Activated T-cell treated with anti-CD3 and anti-CD28 coated beads for 24 hours (primary cell): ENCODE data around the gene ERAP2.
"Not testable (repeated sequence)": the region's sequence is repeated elsewhere in the genome, so short reads cannot be mapped to it uniquely, and the experiment has no call there.

Experiments used
- DNase-seq: peaks from one replicate; pipeline ENCODE4 v3.0.0-alpha.2; 2020; ENCODE audit warnings: low read depth

ERAP2 gene

GRCh38 chr5:96896806-96897205 is 20.5 kb downstream of the ERAP2 start:
- DNase-seq: no peak

GRCh38 chr5:96901384-96901783 is 25.1 kb downstream of the ERAP2 start:
- DNase-seq: no peak

- no peak for DNase-seq
Observed at GRCh38 chr5:96901841-96902240, 25.5 kb downstream of the ERAP2 start.

- no peak for DNase-seq
Observed at GRCh38 chr5:96902876-96903275, 26.6 kb downstream of the ERAP2 start.

- DNase-seq: no peak
Observed at GRCh38 chr5:96903300-96903699, 27.0 kb downstream of the ERAP2 start.

- DNase-seq: no peak
Observed at GRCh38 chr5:96904054-96904931, 28.0 kb downstream of the ERAP2 start.

- no peak for DNase-seq
Observed at GRCh38 chr5:96905864-96906263, 29.6 kb downstream of the ERAP2 start.

- no peak for DNase-seq
Observed at GRCh38 chr5:96909003-96909402, 32.7 kb downstream of the ERAP2 start.

- DNase-seq: no peak
Observed at GRCh38 chr5:96909435-96909834, 33.1 kb downstream of the ERAP2 start.

GRCh38 chr5:96911139-96911538 is 34.8 kb downstream of the ERAP2 start:
- no peak for DNase-seq

GRCh38 chr5:96913233-96913632 is 36.9 kb downstream of the ERAP2 start:
- DNase-seq: no peak

GRCh38 chr5:96919754-96920197 is 43.5 kb downstream of the ERAP2 start:
- DNase-seq: no peak

- no peak for DNase-seq
Observed at GRCh38 chr5:96920744-96921355, 44.5 kb downstream of the ERAP2 start.

GRCh38 chr5:96922499-96923244 is 46.4 kb downstream of the ERAP2 start:
- DNase-seq: no peak

- no peak for DNase-seq
Observed at GRCh38 chr5:96924016-96924443, 47.7 kb downstream of the ERAP2 start.

GRCh38 chr5:96926276-96926675 is 50.0 kb downstream of the ERAP2 start:
- DNase-seq: no peak

GRCh38 chr5:96927008-96927407 is 50.7 kb downstream of the ERAP2 start:
- no peak for DNase-seq

GRCh38 chr5:96928931-96929708 is 52.8 kb downstream of the ERAP2 start:
- no peak for DNase-seq

GRCh38 chr5:96930058-96930457 is 53.8 kb downstream of the ERAP2 start:
- no peak for DNase-seq

- no peak for DNase-seq
Observed at GRCh38 chr5:96930589-96930988, 54.3 kb downstream of the ERAP2 start.

GRCh38 chr5:96931037-96931436 is 54.7 kb downstream of the ERAP2 start:
- not testable (repeated sequence) for DNase-seq

- no peak for DNase-seq
Observed at GRCh38 chr5:96931605-96932004, 55.3 kb downstream of the ERAP2 start.
